Stimulated activated CD4-positive, alpha-beta T cell treated with anti-CD3 and anti-CD28 coated beads, Interleukin-1b, Interleukin-23, amount 100 ng/mL, for 24 hours (primary cell): ENCODE results near the gene PPM1E.
"Not testable (repeated sequence)": the region's sequence is repeated elsewhere in the genome, so short reads cannot be mapped to it uniquely, and the experiment has no call there.

Experiments used
- DNase-seq, 4 experiments: peaks; one replicate each; pipeline ENCODE4 v3.0.0-alpha.2; 2020; ENCODE audit warnings: low read depth in 4 of 4, low spot score in 1 of 4

Gene PPM1E

GRCh38 chr17:58837699-58838098 lies 82.0 kb downstream of the PPM1E start:
- DNase-seq: no peak

DNA sequence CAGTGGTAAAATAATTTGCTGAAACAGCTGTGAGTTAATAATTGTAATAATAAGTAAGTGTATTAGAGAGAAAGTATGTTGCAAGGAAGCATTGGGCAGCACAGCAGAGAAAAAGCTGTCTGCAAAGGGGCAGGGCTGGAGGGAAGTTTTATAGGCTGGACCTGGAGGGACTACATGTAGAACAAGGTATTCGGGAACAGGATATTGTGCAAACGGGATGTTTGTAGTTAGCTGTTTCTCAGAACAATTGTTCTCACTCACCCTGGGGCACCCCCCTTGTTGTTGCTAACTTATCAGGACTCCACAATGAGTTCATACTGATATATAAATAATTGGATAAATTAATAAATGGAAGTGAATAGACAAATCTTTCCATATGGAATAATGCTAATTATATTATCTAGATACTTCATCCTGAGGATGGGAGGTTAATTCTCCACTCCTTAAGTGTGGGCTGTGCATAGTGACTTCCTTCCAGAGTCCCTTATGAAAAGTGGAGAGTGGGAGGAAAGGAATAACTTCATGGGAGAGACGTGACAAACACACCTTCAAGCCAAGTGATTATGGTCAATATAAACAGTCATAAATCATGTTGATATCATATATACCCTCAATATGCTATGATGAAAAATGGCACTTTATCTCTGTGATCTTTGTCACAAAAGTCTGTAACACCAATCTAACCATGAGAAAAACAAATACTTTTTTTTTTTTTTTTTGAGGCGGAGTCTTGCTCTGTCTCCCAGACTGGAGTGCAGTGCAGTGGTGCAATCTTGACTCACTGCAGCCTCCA lies 85.4 kb downstream of the PPM1E start:
- no peak for DNase-seq

DNA sequence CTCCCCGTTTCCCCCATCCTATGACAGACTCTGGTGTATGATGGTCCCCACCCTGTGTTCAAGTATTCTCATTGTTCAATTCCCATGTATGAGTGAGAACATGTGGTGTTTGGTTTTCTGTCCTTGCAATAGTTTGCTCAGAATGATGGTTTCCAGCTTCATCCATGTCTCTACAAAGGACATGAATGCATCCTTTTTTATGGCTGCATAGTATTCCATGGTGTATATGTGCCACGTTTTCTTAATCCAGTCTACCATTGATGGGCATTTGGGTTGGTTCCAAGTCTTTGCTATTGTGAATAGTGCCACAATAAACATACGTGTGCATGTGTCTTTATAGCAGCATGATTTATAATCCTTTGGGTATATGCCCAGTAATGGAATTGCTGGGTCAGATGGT lies 90.8 kb downstream of the PPM1E start:
- DNase-seq: not testable (repeated sequence)

DNA sequence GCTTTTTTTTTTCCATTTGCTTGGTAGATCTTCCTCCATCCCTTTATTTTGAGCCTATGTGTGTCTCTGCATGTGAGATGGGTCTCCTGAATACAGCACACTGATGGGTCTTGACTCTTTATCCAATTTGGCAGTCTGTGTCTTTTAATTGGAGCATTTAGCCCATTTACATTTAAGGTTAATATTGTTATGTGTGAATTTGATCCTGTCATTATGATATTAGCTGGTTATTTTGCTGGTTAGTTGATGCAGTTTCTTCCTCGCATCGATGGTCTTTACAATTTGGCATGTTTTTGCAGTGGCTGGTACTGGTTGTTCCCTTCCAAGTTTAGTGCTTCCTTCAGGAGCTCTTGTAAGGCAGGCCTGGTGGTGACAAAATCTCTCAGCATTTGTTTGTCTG lies 94.5 kb downstream of the PPM1E start:
- not testable (repeated sequence) for DNase-seq

DNA sequence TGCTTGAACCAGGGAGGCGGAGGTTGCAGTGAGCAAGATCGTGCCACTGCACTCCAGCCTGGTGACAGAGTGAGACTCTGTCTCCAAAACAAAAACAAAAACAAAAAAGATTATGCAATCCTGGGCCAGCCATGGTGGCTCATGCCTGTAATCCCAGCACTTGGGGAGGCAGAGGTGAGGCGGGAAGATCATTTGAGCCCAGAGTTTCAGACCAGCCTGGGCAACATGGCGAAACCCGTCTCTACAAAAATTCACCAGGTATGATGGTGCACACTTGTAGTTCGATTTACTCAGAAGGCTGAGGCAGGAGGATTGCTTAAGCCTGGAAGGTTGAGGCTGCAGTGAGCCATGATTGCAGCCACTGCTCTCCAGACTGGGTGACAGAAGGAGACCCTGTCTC lies 109.6 kb downstream of the PPM1E start:
- DNase-seq: no peak

DNA sequence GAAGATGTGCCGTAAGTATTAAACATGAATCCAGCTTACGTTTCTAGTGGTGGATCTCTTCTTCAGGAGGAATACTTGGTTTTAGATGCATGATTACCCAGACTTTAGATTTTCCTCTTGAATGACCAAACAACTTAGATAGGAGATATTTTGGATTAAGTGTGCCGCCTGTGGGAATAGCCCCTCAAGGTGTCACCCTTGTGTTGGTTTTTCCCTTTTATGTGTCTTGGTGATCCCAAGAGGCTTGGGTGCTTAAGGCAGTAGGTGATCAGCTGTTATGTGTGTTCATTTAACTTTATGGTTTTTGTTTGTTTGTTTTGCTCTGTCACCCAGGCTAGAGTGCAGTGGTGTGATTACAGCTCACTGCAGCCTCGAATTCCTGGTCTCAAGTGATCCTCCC lies 115.1 kb downstream of the PPM1E start:
- no peak for DNase-seq

- DNase-seq: no peak
Measured at GRCh38 chr17:58873926-58874325, 118.3 kb downstream of the PPM1E start.

DNA sequence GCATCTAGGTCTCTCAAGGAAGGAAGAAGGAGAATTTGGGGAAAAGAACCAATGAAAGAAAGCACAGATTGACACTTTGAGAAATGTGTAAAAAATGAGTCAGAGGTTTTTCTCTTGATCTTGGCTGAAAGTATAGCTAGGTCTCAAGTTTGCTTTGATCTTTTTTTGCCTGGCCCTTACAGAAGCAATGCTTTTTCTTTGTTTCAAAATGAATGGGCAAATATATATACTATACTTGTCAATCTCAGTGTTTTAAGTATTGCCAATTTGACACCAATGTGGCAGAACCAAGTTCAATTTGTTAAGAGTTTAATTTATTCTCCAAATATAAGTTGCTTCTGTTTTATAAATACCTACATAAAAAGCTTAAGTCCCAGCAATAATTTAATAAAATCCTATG lies 119.6 kb downstream of the PPM1E start:
- no peak for DNase-seq

- DNase-seq: no peak
Measured at GRCh38 chr17:58884161-58884560, 128.5 kb downstream of the PPM1E start.

DNA sequence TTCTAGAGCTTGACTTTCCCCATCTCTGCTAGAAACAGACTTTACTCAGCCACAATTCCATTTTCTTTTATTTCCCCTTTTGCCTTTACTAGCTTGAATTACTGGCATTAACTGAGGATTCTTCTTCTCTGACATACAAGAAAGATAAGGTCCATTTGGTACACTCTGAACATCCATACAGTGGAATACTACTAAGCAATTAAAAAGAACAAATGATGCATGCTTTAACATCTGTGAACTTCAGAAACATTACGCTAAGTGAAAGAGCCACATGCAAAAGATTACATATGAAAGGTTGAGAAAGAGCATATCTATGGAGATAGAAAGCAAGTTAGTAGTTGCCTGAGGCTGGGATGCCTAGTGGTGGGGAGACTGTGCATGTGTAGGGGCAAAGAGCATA lies 130.9 kb downstream of the PPM1E start:
- no peak for DNase-seq

GRCh38 chr17:58889928-58890327 lies 134.3 kb downstream of the PPM1E start:
- DNase-seq: no peak

DNA sequence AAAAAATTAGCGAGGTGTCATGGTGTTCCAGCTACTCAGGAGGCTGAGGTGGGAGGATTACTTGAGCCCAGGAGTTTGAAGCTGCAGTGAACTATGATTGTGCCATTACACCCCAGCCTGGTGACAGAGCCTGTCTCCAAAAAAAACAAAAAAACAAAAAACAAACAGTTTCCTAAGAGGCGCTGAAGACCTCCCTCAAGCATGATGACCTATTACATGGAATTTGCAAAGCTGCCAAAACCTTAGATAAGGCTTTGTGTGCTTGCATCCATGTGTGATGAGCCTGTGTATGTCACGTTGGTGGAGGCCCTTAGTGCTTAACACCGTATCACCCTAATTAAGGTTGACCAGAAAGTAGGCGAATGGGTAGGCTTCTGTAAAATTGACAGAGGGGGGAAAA lies 143.5 kb downstream of the PPM1E start:
- DNase-seq: no peak

DNA sequence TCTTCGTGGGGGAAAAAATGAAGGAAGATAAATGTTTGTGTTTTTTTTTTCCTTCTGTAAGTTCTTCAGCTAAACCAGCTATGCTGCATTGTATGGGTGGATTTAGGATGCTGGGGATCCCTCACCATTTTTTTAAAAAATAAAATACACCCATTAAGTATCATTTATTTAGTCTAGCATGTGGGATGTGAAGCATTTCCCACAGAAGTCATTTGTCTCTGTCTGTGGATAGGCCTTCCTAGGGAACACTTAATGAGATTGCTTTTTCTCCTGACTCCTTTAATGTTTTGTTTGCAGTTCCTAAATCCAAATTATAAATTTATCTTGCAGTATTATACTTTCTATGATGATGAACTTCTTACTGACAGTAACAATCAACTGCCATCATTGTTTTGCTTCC lies 146.7 kb downstream of the PPM1E start:
- no peak for DNase-seq

- DNase-seq: no peak
Measured at GRCh38 chr17:58911741-58912343, 156.2 kb downstream of the PPM1E start.

DNA sequence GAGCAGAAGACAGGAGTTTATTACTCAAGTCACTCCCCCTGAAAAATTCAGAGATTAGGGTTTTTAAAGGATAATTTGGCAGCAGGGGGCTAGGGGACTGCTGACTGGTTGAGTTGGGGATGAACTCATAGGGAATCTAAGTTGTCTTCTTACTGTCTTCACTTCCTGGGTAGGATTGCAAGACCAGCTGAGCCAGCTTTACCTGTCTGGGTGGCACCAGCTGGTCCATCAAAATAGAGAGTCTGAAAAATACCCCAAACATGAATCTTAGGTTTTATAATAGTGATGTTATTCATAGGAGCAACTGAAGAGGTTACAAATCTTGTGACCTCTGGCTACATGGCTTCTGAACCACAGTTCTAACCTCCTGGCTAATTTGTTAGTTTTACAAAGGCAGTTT lies 157.9 kb downstream of the PPM1E start:
- DNase-seq: no peak

GRCh38 chr17:58913971-58914769 lies 158.5 kb downstream of the PPM1E start:
- DNase-seq: no peak

- no peak for DNase-seq
Measured at GRCh38 chr17:58917228-58917627, 161.6 kb downstream of the PPM1E start.

DNA sequence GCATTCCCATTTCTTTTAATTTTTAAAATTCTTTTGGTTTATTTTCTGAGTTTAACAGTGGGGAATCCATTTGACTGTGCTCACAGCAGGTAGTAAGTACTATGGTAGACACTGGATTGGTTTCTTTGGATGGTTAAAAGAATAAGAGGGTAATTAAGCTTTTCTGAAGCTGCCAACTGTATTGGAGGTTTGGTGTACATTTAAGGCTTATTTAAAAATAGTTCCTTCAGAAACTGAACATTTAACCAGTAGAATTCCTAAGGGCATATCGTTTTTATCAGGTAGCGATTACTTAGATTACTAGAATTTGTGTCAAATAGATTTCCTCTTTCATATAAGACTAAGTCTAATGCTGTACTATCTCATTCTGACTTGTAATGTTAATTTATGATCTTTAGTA lies 162.4 kb downstream of the PPM1E start:
- no peak for DNase-seq

GRCh38 chr17:58918884-58919283 lies 163.2 kb downstream of the PPM1E start:
- DNase-seq: no peak

DNA sequence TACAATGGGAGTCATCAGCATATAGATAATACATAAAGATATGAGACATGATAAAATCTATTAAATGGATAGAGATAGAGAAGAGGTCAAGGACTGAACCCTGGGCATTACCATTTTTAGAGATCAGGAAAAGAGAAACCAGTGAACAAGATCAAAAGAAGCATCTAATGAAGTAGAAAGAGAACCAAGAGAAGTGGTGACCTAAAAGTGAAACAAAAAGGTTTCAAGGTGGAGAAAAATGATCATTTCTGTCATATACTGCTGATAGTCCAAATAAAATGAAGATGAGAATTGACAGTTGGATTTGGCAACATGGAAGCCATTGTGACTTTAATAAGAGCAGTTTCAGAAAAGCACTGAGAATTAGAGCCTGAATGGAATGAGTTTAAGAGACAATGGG lies 165.1 kb downstream of the PPM1E start:
- DNase-seq: no peak

- no peak for DNase-seq
Measured at GRCh38 chr17:58932956-58933355, 177.3 kb downstream of the PPM1E start.

GRCh38 chr17:58936295-58936694 lies 180.6 kb downstream of the PPM1E start:
- no peak for DNase-seq
